Ureter (tissue), 1 donor: Measurements from ENCODE around the gene KDF1. TPM values are rescaled to one million over a fixed set of nuclear protein-coding genes. Genes with fewer than 3 reads are reported as not detected.
"Not testable (repeated sequence)": the region's sequence is repeated elsewhere in the genome, so short reads cannot be mapped to it uniquely, and the experiment has no call there.

ENCODE experiments used
- DNase-seq: peaks from one replicate; pipeline ENCODE4 v3.0.0-alpha.2; 2020; ENCODE audit warnings: low spot score
- total RNA-seq: library from RNA; stranded (reverse); gene quantifications from one replicate; pipeline ENCODE4 v1.2.4, GENCODE V29; 2023
- donor health status: DM: yes; HTN: yes; CAD: no.

The KDF1 gene
- total RNA-seq, 1 donor from 2014 or later = 15.7 TPM

- DNase-seq = no peak
Measured at GRCh38 chr1:26994020-26994786, 33.9 kb upstream of the KDF1 start.

DNA sequence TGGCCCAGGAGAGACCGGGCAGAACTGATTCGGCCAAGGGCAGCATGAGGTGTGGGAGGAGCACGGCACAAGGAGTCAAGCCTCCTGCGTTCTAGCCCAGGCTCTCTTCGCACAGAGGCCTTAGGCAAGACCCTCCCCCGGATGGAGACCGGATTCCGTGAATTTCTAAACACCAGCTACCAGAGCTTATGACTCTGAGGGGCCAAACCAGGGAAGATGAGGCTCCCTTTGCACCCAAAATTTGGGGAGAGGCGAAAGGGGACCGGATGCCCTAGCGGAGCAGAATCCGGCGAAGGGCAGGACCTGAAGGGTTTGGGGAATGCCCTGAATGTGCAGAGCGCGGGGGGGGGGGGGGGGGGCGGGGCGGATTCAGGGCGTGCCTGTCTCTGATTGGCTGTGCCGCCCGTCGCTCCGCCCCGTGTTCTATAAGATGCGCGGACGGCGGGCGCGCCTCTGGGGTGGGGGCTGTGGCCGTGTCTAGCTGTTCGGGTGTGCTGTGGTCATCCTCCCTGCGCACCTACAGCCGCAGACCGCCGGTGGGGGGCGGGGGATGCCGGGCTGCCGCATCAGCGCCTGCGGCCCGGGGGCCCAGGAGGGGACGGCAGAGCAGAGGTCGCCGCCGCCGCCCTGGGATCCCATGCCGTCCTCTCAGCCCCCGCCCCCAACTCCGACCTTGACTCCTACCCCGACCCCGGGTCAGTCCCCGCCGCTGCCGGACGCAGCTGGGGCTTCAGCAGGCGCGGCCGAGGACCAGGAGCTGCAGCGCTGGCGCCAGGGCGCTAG lies 33.2 kb upstream of the KDF1 start, which contains the start of gene TRNP1:
Gene TRNP1 (plus strand): TSS at position 456 of the 783 bp plus-strand sequence. CDS start 95 bp downstream, at position 551.
- DNase-seq = peak; percentile 85

- DNase-seq = no peak
Measured at GRCh38 chr1:26991310-26992116, 31.2 kb upstream of the KDF1 start.

DNA sequence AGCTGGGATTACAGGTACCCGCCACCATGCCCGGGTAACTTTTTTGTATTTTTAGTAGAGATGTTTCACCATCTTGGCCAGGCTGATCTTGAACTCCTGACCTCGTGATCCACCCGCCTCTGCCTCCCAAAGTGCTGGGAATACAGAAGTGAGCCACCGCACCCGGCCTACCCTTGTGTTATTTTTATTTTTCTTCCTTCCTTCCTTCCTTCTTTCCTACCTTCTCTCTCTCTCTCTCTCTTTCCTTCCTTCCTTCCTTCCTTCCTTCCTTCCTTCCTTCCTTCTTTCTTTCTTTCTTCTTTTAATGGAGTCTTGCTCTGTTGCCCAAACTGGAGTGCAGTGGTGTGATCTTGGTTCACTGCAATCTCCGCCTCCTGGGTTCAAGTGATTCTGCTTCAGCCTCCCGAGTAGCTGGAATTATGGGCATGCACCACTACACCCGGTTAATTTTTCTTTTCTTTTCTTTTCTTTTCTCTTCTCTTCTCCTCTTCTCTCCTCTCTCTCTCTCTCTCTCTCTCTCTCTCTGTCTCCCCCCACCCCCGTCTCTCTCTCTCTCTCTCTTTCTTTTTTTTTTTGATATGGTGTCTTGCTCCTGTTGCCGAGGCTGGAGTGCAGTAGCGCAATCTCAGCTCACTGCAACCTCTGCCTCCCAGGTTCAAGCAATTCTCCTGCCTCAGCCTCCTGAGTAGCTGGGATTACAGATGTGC lies 29.3 kb upstream of the KDF1 start:
- DNase-seq = not testable (repeated sequence)

- peak; percentile 70 for DNase-seq
Measured at GRCh38 chr1:26986658-26987057, 26.4 kb upstream of the KDF1 start.

DNA sequence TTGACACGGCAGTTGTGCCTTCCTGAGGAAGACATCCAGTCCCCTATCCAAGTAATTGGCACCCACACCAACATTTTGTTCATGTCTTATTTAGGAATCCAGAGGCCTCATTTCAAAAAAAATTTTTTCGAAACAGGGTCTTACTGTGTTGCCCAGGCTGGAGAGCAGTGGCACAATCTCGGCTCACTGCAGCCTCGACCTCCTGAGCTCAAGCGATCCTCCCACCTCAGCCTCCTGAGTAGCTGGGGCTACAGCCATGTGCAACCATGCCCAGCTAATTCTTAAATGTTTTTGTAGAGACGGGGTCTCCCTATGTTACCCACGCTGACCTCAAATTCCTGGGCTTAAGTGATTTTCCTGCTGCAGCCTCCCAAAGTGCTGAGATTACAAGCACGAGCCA lies 24.0 kb upstream of the KDF1 start:
- DNase-seq = no peak

DNA sequence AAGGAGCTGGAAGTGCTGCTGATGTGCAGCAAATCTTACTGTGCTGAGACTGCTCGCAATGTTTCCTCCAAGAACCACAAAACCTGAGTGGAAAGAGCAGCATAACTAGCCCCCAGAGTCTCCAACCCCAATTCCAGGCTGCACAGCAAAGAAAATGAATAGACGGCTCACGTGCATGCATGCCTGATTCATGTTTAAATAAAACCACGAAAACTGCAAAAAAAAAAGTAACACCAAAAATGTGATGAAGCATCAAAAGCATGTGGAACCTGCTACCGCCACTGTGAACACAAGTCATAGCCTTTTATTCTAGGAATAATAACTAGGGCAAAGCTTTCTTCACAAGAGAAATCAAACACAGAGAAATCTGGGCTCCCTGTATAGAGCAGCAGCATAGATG lies 23.6 kb upstream of the KDF1 start:
- no peak for DNase-seq

GRCh38 chr1:26981146-26981846 lies 21.0 kb upstream of the KDF1 start:
- DNase-seq = no peak

- no peak for DNase-seq
Measured at GRCh38 chr1:26978901-26979300, 18.6 kb upstream of the KDF1 start.

DNA sequence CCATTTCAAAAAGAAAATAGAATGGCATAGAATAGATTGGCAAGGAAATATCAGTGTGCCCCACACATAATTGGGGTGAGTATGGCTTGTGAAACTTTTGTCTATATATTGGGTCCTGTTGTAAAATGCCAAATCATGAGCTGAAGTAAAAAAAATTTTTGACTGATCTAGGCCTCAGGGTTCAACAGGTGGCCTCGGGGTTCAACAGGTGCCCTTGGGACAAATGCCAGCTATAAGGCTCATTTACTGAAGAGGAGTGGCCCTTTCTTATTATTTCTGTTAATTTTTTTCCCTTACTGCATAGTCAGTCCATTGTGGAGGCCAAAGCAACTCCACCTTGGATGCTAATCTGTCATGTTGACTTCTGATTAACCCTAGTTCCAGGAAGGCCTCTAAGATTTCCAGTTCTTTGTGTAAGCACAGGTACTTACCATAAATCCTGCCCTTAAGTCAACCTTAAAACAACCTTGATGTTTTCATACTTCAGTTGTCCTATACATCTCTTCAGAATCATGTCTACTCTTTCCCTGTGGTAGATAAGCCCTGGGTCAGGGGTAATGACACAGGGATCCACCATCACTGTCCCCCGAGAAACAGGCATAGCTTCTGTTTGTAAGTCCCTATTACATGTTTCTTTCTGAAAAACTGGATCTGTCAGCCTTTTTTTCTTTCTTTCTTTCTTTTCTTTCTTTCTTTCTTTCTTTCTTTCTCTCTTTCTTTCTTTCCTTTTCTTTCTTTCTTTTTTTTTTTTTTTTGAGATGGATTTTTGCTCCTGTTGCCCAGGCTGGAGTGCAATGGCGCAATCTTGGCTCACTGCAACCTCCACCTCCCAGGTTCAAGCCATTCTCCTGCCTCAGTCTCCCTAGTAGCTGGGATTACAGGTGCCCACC lies 16.6 kb upstream of the KDF1 start:
- no peak for DNase-seq

DNA sequence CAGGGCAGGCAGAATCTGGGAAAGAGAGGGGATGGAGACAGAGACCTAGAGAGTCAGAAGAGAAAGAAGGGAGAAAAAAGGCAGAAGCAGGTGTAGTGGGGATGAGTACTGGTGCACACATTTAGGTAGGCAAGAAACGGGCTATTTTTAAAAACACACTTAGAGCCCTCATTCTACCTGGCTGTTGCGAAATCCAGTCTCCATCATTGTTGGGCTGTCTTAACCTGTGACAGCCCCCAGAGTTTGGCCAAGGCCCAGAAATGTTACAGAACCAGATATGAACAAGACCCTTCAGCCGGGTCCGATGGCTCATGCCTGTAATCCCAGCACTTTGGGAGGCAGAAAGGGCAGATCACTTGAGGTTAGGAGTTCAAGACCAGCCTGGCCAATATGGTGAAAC lies 12.6 kb upstream of the KDF1 start:
- no peak for DNase-seq

DNA sequence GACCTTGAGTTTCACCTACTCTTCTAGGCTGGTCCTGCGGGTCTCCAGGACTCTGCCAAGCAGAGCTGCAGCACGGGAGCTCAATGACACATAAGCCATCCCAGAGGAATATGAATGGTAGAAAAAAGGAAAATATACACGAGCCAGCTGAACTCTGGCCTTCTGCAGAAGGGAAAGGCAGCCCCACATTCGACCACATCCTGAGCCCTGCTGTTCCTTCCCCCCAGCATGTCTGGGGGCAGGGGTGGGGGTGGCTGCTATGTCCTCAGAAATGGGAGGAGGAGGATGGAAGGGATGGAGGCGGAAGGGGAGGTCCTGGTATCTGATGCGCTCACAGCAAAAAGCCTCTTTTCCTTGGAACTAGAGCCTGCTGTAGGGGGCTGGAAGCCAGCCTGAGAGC lies 12.1 kb upstream of the KDF1 start:
- no peak for DNase-seq

GRCh38 chr1:26971590-26971989 lies 11.3 kb upstream of the KDF1 start:
- DNase-seq = no peak

DNA sequence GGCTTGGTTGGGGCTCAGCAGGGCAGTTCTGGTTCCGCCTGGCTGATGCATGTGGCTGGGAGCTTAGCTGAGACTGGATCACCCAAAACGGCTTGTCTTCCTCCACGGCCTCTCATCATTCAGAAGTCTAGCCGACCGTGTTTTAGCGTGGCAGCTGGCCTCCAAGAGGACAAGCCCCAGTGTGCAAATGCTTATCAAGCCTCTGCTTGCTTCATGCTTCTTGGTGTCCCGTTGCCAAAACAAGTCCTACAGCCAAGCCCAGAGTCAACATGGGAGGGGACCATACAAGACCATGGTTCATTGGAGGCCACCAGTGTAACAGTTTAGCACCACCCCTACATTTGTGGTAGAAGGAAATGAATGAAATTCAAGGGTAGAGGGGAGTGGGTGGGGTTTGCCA lies 10.5 kb upstream of the KDF1 start:
- DNase-seq = peak; percentile 81

- DNase-seq = no peak
Measured at GRCh38 chr1:26965628-26966027, 5.4 kb upstream of the KDF1 start.

DNA sequence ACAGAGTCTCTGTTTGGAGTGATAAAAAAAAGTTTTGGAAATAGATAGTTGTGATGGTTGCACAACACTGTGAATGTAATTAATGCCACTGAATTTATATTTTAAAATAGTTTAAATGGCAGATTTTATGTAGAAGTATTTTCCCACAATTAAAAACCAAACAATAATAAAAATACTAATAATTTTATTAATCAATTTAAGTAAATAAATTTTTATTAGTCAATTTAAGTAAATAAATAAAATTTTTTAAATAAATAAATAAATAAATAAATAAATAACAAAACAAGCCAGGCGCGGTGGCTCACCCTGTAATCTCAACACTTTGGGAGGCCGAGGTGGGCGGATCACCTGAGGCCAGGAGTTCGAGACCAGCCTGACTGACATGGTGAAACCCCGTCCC lies 4.9 kb upstream of the KDF1 start:
- no peak for DNase-seq

DNA sequence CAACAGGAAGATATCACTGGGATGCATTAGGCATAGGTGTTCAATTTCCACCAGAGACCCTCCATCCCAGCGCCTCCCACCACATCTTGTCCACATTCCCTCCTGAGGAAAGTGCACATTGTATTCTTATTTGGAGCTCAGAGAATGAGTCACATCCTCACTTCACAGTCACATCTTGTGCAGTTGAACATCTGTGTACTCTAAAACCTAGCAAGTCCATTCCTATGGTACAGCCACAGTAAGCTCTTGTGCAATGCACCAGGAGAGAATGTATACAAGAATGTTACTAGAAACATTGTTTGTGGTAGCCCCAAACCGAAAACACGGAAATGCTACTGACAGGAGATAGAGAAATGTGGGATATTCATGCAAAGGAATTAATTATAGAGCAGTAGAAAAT lies 1.6 kb upstream of the KDF1 start:
- no peak for DNase-seq

- DNase-seq = no peak
Measured at GRCh38 chr1:26960625-26960966, 328 bp upstream of the KDF1 start.

- no peak for DNase-seq
Measured at GRCh38 chr1:26959270-26959669, 998 bp downstream of the KDF1 start.

DNA sequence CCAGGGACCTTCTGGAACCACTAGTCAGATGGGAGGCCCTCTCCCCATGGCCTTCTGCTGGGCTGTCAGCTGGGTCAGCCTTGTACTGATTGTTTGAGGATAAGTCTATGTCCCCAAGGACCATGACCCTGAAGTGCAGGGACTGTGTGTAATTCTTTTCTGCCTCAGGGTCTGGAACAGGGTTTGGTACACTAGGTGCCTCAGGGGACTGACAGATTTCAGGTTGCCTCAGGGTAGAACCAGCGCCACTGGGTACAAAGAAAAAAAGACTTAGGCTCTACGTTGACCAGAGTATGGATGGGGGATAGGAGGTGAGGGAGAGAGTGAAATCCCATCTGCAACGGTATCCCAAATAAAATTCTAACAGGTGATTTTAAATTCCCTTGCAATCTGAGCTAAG lies 3.0 kb downstream of the KDF1 start:
- DNase-seq = no peak
